AG09309 (cell line): Measurements from ENCODE around the gene BNC2.

Source experiments
- DNase-seq: peaks from one replicate; pipeline ENCODE4 v3.0.0-alpha.2; 2010; ENCODE audit warnings: low read depth
- H3K4me3 ChIP-seq: 2 replicates; pipeline ENCODE4 v1.5.1; 2011; ENCODE audit warnings: mild to moderate bottlenecking, low read depth, low read length, moderate library complexity; ENCODE audit not compliant: control insufficient read depth
- TF ChIP-seq, protein P1 (sequence below): IDR thresholded peaks from 2 replicates; pipeline ENCODE4 v1.5.1; 2011; ENCODE audit warnings: mild to moderate bottlenecking, low read depth, low read length, inconsistent platforms; ENCODE audit not compliant: insufficient read depth, control insufficient read depth; ENCODE audit errors: missing control alignments

BNC2 gene

DNA sequence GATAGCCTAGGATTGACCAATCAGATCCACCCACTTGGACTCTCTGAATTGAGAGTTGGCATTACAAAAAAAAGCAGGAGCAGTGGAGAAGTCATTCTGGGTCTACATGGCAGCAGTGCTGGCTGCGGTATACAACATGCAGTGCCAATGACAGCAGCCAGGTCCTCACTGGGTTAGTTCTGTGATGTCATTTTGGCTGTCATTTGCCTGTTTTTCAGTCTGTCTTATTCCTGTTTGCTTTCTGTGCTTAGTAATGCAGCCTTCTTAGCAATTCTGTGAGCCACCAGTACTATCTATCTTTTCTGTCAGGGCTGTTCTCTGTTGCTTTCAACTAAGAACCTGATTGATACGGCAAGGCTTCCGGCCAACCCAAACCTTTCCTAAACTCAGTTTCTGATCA is 471.8 kb downstream of the BNC2 start:
- H3K4me3 ChIP-seq: no peak overlapping the region
- TF ChIP-seq, protein P1, sequence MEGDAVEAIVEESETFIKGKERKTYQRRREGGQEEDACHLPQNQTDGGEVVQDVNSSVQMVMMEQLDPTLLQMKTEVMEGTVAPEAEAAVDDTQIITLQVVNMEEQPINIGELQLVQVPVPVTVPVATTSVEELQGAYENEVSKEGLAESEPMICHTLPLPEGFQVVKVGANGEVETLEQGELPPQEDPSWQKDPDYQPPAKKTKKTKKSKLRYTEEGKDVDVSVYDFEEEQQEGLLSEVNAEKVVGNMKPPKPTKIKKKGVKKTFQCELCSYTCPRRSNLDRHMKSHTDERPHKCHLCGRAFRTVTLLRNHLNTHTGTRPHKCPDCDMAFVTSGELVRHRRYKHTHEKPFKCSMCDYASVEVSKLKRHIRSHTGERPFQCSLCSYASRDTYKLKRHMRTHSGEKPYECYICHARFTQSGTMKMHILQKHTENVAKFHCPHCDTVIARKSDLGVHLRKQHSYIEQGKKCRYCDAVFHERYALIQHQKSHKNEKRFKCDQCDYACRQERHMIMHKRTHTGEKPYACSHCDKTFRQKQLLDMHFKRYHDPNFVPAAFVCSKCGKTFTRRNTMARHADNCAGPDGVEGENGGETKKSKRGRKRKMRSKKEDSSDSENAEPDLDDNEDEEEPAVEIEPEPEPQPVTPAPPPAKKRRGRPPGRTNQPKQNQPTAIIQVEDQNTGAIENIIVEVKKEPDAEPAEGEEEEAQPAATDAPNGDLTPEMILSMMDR: no peak

DNA sequence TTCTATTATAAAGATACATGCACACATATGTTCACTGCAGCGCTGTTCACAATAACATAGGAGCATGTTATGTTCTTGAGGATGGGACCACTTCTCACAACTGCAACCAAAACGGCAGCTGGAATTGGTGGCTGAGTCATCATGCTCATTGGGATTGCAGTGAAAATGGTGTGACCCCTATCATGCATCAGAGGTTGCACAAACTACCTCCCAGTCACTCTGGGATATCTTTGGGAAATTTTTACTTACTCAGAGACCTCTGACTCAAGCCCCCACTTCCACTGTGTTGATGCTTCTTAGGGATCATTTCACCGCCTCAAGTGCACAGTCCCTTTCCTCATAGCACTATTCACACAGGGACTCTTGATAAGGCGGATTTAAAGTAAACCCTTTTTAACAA is 474.1 kb downstream of the BNC2 start:
- no peak overlapping the region for H3K4me3 ChIP-seq
- TF ChIP-seq, protein P1: no peak
- DNase-seq: no peak

More for the DNA sequence above, 471.8 kb downstream of the BNC2 start:
- no peak for DNase-seq

DNA sequence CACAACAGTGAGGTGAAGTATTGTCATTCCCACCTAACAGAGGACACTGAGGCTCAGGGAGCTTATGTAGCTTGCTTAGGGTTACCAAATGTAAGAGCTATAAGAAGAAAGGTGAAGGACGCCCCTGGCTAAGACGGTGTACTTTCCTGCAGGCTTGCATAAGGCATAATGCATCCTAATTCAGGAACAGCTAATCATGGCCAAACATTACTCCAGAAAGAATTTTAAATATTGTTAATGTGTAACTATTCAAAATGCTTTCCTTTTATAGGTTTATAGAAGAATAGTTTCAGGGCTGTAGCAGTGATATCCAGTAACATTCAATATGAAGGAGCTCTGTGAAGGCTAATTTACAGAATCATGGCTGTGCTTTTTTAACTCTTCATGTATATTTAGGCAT is 479.1 kb downstream of the BNC2 start:
- no peak overlapping the region for H3K4me3 ChIP-seq
- no peak for DNase-seq
- TF ChIP-seq, protein P1: no peak

DNA sequence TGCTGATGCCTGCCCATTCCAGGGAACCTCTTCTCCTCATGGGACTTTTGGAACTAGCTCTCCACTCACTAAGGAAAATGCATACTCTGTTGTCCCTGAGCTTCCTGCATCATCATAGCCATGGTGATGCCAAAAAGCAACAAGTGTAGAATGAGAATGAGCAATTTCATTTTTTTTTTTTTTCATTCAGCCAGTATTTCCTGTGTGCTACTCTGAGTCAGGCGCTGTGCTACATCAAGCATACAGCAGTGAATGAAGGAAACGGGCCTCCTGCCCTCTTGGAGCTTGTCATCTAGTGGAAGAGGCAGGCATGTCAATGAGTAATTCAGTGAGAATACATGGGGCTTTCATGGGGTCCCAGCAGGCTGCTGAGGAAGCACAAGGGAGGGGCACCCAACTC is 483.1 kb downstream of the BNC2 start:
- DNase-seq: no peak
- TF ChIP-seq, protein P1: no peak
- no peak overlapping the region for H3K4me3 ChIP-seq

DNA sequence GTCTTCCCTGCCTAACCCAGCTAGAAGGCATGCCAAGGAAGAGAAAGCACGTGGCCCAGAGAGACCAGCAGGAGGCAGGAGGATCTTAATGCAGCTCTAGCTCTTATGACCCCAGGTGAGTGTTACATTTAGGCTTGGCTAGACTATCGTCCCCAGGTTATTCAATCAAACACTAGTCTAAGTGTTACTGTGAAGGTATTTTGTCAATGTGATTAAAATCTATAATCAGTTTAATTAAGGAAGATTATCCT is 483.7 kb downstream of the BNC2 start:
- no peak for DNase-seq
- no peak overlapping the region for H3K4me3 ChIP-seq
- TF ChIP-seq, protein P1: no peak

DNA sequence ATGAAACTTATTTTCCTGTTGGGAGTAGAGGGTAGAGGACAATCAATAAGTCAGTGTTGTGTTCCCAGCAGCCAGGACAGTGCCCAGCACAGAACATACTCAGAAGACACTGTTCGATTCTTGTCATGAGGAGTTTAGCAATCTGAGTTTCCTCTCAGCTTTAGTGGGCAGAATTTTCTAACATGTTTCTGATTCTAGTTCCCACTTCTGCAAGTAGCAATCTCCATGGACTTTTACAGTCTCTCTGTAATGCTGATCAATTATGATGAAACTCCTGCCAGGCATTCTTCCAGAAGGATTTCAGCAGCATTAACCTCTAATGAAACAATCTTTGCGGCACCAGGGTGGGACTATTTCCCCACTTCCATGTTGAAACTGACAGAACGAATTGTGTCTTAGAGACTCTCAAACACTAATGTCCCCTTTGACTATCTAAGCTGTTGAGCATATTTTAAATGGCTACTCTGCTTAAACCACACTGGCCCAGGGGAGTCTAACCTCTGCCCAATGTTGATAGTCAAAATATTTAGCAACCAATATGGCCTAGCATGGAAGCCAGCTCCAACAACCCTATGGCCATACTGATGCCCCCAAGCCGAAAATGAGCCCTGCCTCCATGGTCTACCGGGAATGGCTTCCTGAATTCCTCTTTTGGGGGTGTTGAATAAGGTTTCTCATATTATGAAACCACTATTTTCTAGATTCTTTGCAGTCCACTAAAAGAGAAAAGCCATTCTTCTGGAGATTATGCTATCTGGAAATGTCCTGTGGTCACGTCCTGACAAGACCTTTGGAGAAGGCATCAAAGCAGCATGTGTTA is 484.3 kb downstream of the BNC2 start:
- no peak overlapping the region for H3K4me3 ChIP-seq
- TF ChIP-seq, protein P1: no peak
- peak; percentile 62 for DNase-seq
